Peyer's patch (tissue), 4 donors: ENCODE measurements around the gene PDE11A. TPM values are rescaled to one million over a fixed set of nuclear protein-coding genes. Genes with fewer than 3 reads are reported as not detected.

Experiments
- DNase-seq, 3 donors: peaks; one replicate each; pipeline ENCODE4 v3.0.0-alpha.2; 2017 to 2019
- H3K27ac ChIP-seq, 4 donors: fragments of 200-600 bp; sonication (generic); one replicate each; pipeline ENCODE4 v1.5.1; 2016 to 2019
- H3K27me3 ChIP-seq, 2 donors: fragments of 200-600 bp; sonication (generic); one replicate each; pipeline ENCODE4 v1.5.1; 2019
- H3K36me3 ChIP-seq, 3 donors: fragments of 200-600 bp; sonication (generic); one replicate each; pipeline ENCODE4 v1.5.1; 2016 to 2019
- H3K4me1 ChIP-seq, 4 donors: fragments of 200-600 bp; sonication (generic); one replicate each; pipeline ENCODE4 v1.5.1; 2016 to 2019
- H3K4me3 ChIP-seq, 4 donors: fragments of 200-600 bp; sonication (generic); 1 replicate in 3 of 4; 2 replicates in 1 of 4; pipeline ENCODE4 v1.5.1; 2016 to 2019; ENCODE audit warnings: mild to moderate bottlenecking in 1 of 4
- H3K9me3 ChIP-seq, 4 donors: fragments of 200-600 bp; sonication (generic); one replicate each; pipeline ENCODE4 v1.5.1; 2016 to 2019; ENCODE audit warnings: mild to moderate bottlenecking in 1 of 4
- POLR2A ChIP-seq, 2 donors: fragments of 450-650 bp; IDR thresholded peaks; one replicate each; pipeline ENCODE4 v1.5.1; 2017; ENCODE audit warnings: antibody characterized with exemption in 2 of 2, mild to moderate bottlenecking in 2 of 2, moderate library complexity in 2 of 2
- total RNA-seq, 4 donors: library from RNA; depleted of rRNA; stranded (reverse); fragments of >200 nt; gene quantifications; one replicate each; pipeline ENCODE4 v1.1.0, GENCODE V29; 2016
- TF ChIP-seq, protein P1 (sequence below), 6 experiments: fragments of 450-650 bp in 4 of 6; fragments of 200-600 bp in 2 of 6; sonication (generic) in 1 of 6; IDR thresholded peaks; one replicate each; pipeline ENCODE4 v1.5.1; 2017 to 2019; ENCODE audit warnings: antibody characterized with exemption in 6 of 6, mild to moderate bottlenecking in 3 of 6, moderate library complexity in 1 of 6

Gene PDE11A
- total RNA-seq, 4 donors from 2014 or later, result 1.6 to 2.1 (median 1.7) TPM

DNA sequence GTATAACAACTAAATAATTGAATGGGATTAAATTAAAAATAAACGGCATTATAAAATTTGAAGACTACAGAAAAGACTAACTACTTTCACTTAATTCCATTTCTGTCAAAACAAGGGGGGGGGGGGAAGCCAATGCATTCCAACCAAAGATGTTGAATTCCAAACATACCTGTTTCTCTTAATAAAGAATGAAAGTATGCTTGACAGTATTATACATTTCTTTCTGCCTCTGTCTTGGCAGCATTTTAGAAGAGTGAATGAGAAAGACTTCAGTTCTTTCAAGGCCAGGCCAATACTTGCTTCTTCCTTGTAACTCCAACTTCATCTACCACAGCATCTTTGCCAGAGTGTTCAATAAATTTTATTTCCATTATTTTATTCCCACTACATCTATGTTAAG, 65.9 kb downstream of the PDE11A start:
- Histone ChIP-seq H3K9me3 (no peaks in the 10 kb centered on the region), H3K27me3 (no peaks in the 10 kb centered on the region), H3K27ac (no peak overlapping the region), H3K4me1 (no peaks in the 10 kb centered on the region), H3K4me3 (no peak overlapping the region), H3K36me3 (no peaks in the 10 kb centered on the region)
- no peak for TF ChIP-seq POLR2A (IDR thresholded peaks at IDR 0.05)
- TF ChIP-seq, protein P1, sequence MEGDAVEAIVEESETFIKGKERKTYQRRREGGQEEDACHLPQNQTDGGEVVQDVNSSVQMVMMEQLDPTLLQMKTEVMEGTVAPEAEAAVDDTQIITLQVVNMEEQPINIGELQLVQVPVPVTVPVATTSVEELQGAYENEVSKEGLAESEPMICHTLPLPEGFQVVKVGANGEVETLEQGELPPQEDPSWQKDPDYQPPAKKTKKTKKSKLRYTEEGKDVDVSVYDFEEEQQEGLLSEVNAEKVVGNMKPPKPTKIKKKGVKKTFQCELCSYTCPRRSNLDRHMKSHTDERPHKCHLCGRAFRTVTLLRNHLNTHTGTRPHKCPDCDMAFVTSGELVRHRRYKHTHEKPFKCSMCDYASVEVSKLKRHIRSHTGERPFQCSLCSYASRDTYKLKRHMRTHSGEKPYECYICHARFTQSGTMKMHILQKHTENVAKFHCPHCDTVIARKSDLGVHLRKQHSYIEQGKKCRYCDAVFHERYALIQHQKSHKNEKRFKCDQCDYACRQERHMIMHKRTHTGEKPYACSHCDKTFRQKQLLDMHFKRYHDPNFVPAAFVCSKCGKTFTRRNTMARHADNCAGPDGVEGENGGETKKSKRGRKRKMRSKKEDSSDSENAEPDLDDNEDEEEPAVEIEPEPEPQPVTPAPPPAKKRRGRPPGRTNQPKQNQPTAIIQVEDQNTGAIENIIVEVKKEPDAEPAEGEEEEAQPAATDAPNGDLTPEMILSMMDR (IDR thresholded peaks at IDR 0.05), result no peak
- no peak for DNase-seq

DNA sequence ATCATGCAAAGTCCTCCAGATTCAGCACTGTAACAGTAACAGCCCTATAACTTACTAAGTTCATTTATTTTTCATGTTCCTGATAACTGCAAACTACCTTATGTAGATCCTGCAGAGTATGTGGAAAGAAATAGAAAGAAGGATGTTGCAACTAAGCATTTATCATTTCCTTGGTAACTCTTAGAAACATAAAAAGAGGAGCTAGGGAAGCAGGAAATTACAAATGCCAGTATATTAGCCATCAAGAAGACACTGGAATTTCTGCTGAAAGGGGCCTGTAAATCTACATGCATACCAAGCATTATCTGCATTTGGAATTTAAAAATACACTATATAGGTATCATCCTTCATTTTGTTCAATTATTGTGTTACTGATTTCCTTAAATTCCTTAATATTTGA, 66.8 kb downstream of the PDE11A start:
- no peak for TF ChIP-seq POLR2A (IDR thresholded peaks at IDR 0.05)
- TF ChIP-seq, protein P1 (IDR thresholded peaks at IDR 0.05), result no peak
- no peaks in the 10 kb centered on the region for H3K9me3 ChIP-seq
- DNase-seq, result no peak
- H3K27ac ChIP-seq, result no peak overlapping the region
- H3K27me3 ChIP-seq, result no peaks in the 10 kb centered on the region
- no peaks in the 10 kb centered on the region for H3K4me1 ChIP-seq
- no peak overlapping the region for H3K4me3 ChIP-seq
- H3K36me3 ChIP-seq, result no peaks in the 10 kb centered on the region

DNA sequence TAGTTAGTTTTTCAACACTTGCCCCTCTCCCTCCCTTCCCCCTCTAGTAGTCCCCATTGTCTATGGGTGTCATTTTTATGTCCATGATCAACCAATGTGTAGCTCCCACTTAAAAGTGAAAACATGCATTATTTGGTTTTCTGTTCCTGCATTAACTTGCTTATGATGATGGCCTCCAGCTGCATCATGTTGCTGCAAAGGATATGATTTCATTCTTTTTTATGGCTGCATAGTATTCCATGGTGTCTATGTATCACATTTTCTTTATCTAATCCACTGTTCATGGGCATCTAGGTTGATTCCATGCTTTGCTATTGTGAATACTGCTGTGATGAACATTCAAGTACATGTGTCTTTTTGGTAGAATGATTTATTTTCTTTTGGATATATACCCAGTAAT, 70.5 kb downstream of the PDE11A start:
- no peak for DNase-seq

DNA sequence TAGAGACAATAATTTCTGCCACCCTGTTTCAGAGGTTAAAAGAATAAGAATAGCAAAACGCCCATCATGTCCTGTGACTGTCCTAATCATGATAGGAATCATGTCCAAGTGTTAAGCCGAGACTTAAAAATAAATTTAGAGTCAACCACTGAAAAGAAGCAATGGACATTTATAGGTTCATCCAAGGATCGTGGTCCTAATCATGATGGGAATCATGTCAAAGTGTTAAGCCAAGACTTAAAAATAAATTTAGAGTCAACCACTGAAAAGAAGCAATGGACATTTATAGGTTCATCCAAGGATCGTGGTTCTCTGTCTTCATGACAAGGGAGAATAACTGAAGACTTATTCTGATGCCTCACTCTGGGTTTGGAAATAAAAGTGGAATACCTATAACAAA, 73.6 kb downstream of the PDE11A start:
- Histone ChIP-seq H3K4me3 (no peak overlapping the region), H3K36me3 (no peaks in the 10 kb centered on the region), H3K9me3 (no peaks in the 10 kb centered on the region), H3K27ac (no peak overlapping the region), H3K4me1 (no peaks in the 10 kb centered on the region), H3K27me3 (no peaks in the 10 kb centered on the region)
- DNase-seq, result no peak
- TF ChIP-seq, protein P1 (IDR thresholded peaks at IDR 0.05), result no peak
- TF ChIP-seq POLR2A (IDR thresholded peaks at IDR 0.05), result no peak

More for the DNA sequence above, 70.5 kb downstream of the PDE11A start:
- Histone ChIP-seq H3K36me3 (no peaks in the 10 kb centered on the region), H3K4me1 (no peaks in the 10 kb centered on the region), H3K4me3 (no peak overlapping the region), H3K27ac (no peak overlapping the region), H3K27me3 (no peaks in the 10 kb centered on the region), H3K9me3 (no peaks in the 10 kb centered on the region)
- no peak for TF ChIP-seq POLR2A (IDR thresholded peaks at IDR 0.05)
- TF ChIP-seq, protein P1 (IDR thresholded peaks at IDR 0.05), result no peak

DNA sequence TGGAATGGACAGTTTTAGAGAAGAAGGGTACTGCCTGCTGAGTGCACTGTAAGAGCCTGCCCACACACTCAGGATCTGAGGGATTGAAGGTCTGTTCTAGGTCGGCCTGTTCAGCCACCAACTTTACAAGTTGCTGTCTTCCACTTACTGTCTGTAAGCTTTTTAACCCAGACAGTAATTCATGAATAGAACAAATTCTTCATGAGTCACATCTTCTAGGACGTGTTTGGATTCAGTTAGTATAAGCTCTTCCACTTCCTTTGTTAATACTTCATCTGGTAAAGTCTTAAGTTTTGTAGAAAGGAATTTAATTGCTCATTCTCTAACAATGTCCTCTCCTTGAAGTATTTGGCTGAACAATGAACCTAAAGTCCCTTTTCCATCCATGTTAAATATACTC, 74.6 kb downstream of the PDE11A start:
- no peak overlapping the region for H3K4me3 ChIP-seq
- no peaks in the 10 kb centered on the region for H3K36me3 ChIP-seq
- no peaks in the 10 kb centered on the region for H3K4me1 ChIP-seq
- no peak for TF ChIP-seq POLR2A (IDR thresholded peaks at IDR 0.05)
- TF ChIP-seq, protein P1 (IDR thresholded peaks at IDR 0.05), result no peak
- no peak overlapping the region for H3K27ac ChIP-seq
- no peaks in the 10 kb centered on the region for H3K9me3 ChIP-seq
- no peaks in the 10 kb centered on the region for H3K27me3 ChIP-seq
- no peak for DNase-seq

DNA sequence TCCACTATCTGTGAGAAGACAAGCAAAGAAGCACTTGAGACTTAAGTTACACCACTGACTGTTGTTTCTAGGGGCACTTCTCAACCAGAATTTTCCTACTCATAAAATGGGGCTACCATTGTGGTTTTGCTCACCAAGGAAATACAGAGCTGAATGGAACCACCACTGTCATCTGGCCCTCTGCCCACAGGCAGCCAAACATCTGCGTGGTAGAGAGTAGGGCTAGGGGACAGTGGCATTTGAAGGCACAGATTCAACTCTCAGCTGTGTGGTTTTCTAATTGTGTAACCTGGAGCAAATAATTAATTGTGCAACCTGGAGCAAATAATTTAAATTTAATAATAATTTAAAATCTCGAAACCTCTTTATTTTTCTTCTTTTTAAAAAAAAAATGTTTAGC, 79.6 kb downstream of the PDE11A start:
- Histone ChIP-seq H3K4me1 (no peaks in the 10 kb centered on the region), H3K27me3 (no peaks in the 10 kb centered on the region), H3K4me3 (no peak overlapping the region), H3K9me3 (no peaks in the 10 kb centered on the region), H3K36me3 (no peaks in the 10 kb centered on the region), H3K27ac (no peak overlapping the region)
- DNase-seq, result no peak
- TF ChIP-seq POLR2A (IDR thresholded peaks at IDR 0.05), result no peak
- TF ChIP-seq, protein P1 (IDR thresholded peaks at IDR 0.05), result no peak
